ENCODE measurements around the gene CFC1B. TPM values are rescaled to one million over a fixed set of nuclear protein-coding genes. Genes with fewer than 3 reads are reported as not detected.
"Not testable (repeated sequence)": the region's sequence is repeated elsewhere in the genome, so short reads cannot be mapped to it uniquely, and the experiment has no call there.

Gene CFC1B
- total RNA-seq, 1 donor, result not detected

- not testable (repeated sequence) for H3K9me3 ChIP-seq (ENCODE audit: low read depth, low read length); H4K20me1 ChIP-seq (ENCODE audit: insufficient read depth, low read length); DNase-seq (ENCODE audit: insufficient read length, low spot score, missing footprints); H2AFZ ChIP-seq (ENCODE audit: low read length); H3K36me3 ChIP-seq (ENCODE audit: insufficient read depth, low read length); H3K79me2 ChIP-seq (ENCODE audit: insufficient read depth, low read length); H3K27me3 ChIP-seq (ENCODE audit: insufficient read depth, low read length); H3K27ac ChIP-seq (ENCODE audit: low read depth, low read length); H3K4me3 ChIP-seq (ENCODE audit: insufficient read depth, low read length); H3K4me1 ChIP-seq (ENCODE audit: insufficient read depth, low read length); H3K4me2 ChIP-seq (ENCODE audit: insufficient read depth, low read length)
These were observed 8.5 kb downstream of the CFC1B start for GRCh38 chr2:130529545-130529944.

DNA sequence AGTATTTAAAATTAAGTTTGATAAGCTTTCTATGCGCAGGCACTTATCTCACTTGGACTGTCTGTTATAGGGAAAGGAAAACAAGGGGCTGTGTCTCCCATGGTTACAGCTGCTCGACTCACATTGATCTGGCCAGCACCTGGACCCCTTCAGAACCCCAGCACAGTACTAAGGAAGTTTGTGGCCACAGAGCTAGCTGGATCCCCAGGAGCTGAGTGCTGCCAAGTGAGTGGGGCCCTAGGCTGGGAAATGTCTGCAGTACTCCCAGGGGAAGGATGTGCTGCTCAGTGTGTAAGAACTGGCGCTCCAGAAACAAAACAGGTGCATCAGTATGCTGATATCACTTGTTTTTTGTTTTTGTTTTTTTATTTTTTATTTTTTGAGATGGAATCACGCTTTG is 9.2 kb downstream of the CFC1B start:
- not testable (repeated sequence) for H4K20me1 ChIP-seq (ENCODE audit: insufficient read depth, low read length); H3K27me3 ChIP-seq (ENCODE audit: insufficient read depth, low read length); H3K4me3 ChIP-seq (ENCODE audit: insufficient read depth, low read length); H3K9me3 ChIP-seq (ENCODE audit: low read depth, low read length); H3K4me2 ChIP-seq (ENCODE audit: insufficient read depth, low read length); H2AFZ ChIP-seq (ENCODE audit: low read length); H3K36me3 ChIP-seq (ENCODE audit: insufficient read depth, low read length); DNase-seq (ENCODE audit: insufficient read length, low spot score, missing footprints); H3K4me1 ChIP-seq (ENCODE audit: insufficient read depth, low read length); H3K79me2 ChIP-seq (ENCODE audit: insufficient read depth, low read length); H3K27ac ChIP-seq (ENCODE audit: low read depth, low read length)

DNA sequence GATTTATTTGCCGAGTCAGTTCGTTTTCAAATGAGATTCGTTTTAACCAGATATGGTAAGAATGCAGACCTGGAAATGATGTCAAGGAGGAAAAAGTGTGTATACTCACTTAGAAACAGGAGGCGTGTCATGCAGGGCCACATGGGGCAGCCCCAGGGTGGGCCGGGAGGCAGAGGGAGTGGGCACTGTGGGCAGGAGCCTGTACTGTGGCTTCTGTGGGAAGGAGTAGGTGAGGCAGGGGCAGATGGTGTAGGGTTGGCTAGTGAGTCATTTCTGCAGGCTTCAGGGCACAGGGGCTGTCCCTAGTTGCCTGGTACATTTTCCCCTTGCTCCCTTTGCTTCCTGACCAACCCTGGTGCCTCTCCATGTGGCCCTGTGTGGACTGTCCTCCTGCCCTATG is 10.2 kb downstream of the CFC1B start:
- DNase-seq (ENCODE audit: insufficient read length, low spot score, missing footprints); H3K36me3 ChIP-seq (ENCODE audit: insufficient read depth, low read length); H3K4me2 ChIP-seq (ENCODE audit: insufficient read depth, low read length); H3K79me2 ChIP-seq (ENCODE audit: insufficient read depth, low read length); H3K9me3 ChIP-seq (ENCODE audit: low read depth, low read length); H3K4me3 ChIP-seq (ENCODE audit: insufficient read depth, low read length); H3K27ac ChIP-seq (ENCODE audit: low read depth, low read length); H2AFZ ChIP-seq (ENCODE audit: low read length); H4K20me1 ChIP-seq (ENCODE audit: insufficient read depth, low read length); H3K27me3 ChIP-seq (ENCODE audit: insufficient read depth, low read length); H3K4me1 ChIP-seq (ENCODE audit: insufficient read depth, low read length): not testable (repeated sequence)

DNA sequence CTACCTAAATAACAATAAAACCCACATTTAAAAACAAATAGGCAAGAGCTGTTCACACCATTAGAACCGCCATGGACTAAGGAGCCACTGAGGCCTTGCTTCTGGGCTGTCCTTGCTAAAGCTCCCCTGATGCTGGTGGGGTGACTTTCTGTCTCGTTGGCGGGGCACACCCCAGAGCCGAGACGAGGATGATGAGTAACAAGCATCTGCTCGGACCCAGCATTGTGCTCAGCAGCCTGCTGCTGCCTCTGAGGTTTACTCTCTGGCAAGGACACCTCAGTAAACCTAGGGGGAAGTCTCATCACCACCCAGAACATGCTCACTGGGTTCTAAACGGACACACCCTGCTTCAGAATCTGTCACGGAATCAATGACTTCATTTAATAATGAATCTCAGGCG is 10.7 kb downstream of the CFC1B start:
- H3K4me1 ChIP-seq (ENCODE audit: insufficient read depth, low read length); H3K27ac ChIP-seq (ENCODE audit: low read depth, low read length); H3K79me2 ChIP-seq (ENCODE audit: insufficient read depth, low read length); H4K20me1 ChIP-seq (ENCODE audit: insufficient read depth, low read length); H3K36me3 ChIP-seq (ENCODE audit: insufficient read depth, low read length); H3K4me2 ChIP-seq (ENCODE audit: insufficient read depth, low read length); H3K4me3 ChIP-seq (ENCODE audit: insufficient read depth, low read length); H3K27me3 ChIP-seq (ENCODE audit: insufficient read depth, low read length); H2AFZ ChIP-seq (ENCODE audit: low read length); DNase-seq (ENCODE audit: insufficient read length, low spot score, missing footprints); H3K9me3 ChIP-seq (ENCODE audit: low read depth, low read length): not testable (repeated sequence)

- not testable (repeated sequence) for H3K4me1 ChIP-seq (ENCODE audit: insufficient read depth, low read length); H3K4me2 ChIP-seq (ENCODE audit: insufficient read depth, low read length); H2AFZ ChIP-seq (ENCODE audit: low read length); H3K79me2 ChIP-seq (ENCODE audit: insufficient read depth, low read length); DNase-seq (ENCODE audit: insufficient read length, low spot score, missing footprints); H3K36me3 ChIP-seq (ENCODE audit: insufficient read depth, low read length); H3K27ac ChIP-seq (ENCODE audit: low read depth, low read length); H3K27me3 ChIP-seq (ENCODE audit: insufficient read depth, low read length); H3K4me3 ChIP-seq (ENCODE audit: insufficient read depth, low read length); H4K20me1 ChIP-seq (ENCODE audit: insufficient read depth, low read length); H3K9me3 ChIP-seq (ENCODE audit: low read depth, low read length)
These were observed 15.6 kb downstream of the CFC1B start for GRCh38 chr2:130536654-130537053.

GRCh38 chr2:130538271-130538670 is 17.2 kb downstream of the CFC1B start:
- H3K4me2 ChIP-seq (ENCODE audit: insufficient read depth, low read length); H3K27ac ChIP-seq (ENCODE audit: low read depth, low read length); H3K36me3 ChIP-seq (ENCODE audit: insufficient read depth, low read length); H3K4me1 ChIP-seq (ENCODE audit: insufficient read depth, low read length); H4K20me1 ChIP-seq (ENCODE audit: insufficient read depth, low read length); H3K27me3 ChIP-seq (ENCODE audit: insufficient read depth, low read length); H2AFZ ChIP-seq (ENCODE audit: low read length); DNase-seq (ENCODE audit: insufficient read length, low spot score, missing footprints); H3K9me3 ChIP-seq (ENCODE audit: low read depth, low read length); H3K4me3 ChIP-seq (ENCODE audit: insufficient read depth, low read length); H3K79me2 ChIP-seq (ENCODE audit: insufficient read depth, low read length): not testable (repeated sequence)

GRCh38 chr2:130542789-130543188 is 21.8 kb downstream of the CFC1B start:
- H3K4me1 ChIP-seq (ENCODE audit: insufficient read depth, low read length); H4K20me1 ChIP-seq (ENCODE audit: insufficient read depth, low read length); H3K4me3 ChIP-seq (ENCODE audit: insufficient read depth, low read length); H3K27ac ChIP-seq (ENCODE audit: low read depth, low read length); H3K9me3 ChIP-seq (ENCODE audit: low read depth, low read length); H3K36me3 ChIP-seq (ENCODE audit: insufficient read depth, low read length); DNase-seq (ENCODE audit: insufficient read length, low spot score, missing footprints); H3K4me2 ChIP-seq (ENCODE audit: insufficient read depth, low read length); H3K79me2 ChIP-seq (ENCODE audit: insufficient read depth, low read length); H3K27me3 ChIP-seq (ENCODE audit: insufficient read depth, low read length); H2AFZ ChIP-seq (ENCODE audit: low read length): not testable (repeated sequence)

DNA sequence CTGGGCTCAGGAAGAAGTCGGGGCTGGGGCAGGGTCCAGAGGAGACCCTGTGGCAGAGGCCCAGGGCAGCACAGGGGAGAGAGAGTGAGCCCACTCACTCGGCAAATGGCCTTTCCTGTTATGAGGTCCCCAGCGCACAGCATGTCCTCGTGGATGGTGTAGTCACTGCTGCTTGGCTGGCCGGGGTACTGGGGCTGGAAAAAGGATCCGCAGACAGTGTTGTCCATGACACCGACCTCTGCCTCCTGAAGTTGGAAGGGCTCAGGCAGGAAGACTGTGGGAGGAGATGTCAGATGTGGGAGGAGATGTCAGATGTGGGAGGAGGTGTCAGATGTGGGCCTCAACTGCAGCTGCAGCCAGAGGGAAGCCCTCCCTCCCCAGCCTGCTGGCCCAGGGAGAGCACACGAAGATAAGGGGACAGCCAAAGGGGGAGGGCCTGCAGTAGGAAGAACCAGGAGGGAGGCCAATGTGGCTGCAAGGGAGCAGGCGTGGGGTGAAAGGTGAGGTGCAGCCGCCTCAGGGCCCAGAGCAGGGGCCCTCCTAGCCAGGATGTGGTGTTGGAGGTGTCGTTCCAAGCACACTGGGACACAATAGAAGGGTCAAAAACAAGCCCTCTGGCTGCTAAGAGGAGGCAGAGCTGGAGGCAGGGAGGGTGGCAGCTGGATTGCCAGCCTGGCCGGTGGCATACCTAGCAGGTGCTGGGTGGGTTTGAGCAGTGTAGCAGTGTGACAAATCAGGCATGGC is 22.9 kb downstream of the CFC1B start:
- DNase-seq (ENCODE audit: insufficient read length, low spot score, missing footprints); H3K27me3 ChIP-seq (ENCODE audit: insufficient read depth, low read length); H2AFZ ChIP-seq (ENCODE audit: low read length); H4K20me1 ChIP-seq (ENCODE audit: insufficient read depth, low read length); H3K36me3 ChIP-seq (ENCODE audit: insufficient read depth, low read length); H3K79me2 ChIP-seq (ENCODE audit: insufficient read depth, low read length); H3K4me3 ChIP-seq (ENCODE audit: insufficient read depth, low read length); H3K27ac ChIP-seq (ENCODE audit: low read depth, low read length); H3K4me1 ChIP-seq (ENCODE audit: insufficient read depth, low read length); H3K4me2 ChIP-seq (ENCODE audit: insufficient read depth, low read length); H3K9me3 ChIP-seq (ENCODE audit: low read depth, low read length): not testable (repeated sequence)

GRCh38 chr2:130544978-130545377 is 24.0 kb downstream of the CFC1B start:
- not testable (repeated sequence) for H3K27ac ChIP-seq (ENCODE audit: low read depth, low read length); H2AFZ ChIP-seq (ENCODE audit: low read length); DNase-seq (ENCODE audit: insufficient read length, low spot score, missing footprints); H3K36me3 ChIP-seq (ENCODE audit: insufficient read depth, low read length); H3K27me3 ChIP-seq (ENCODE audit: insufficient read depth, low read length); H3K4me2 ChIP-seq (ENCODE audit: insufficient read depth, low read length); H3K9me3 ChIP-seq (ENCODE audit: low read depth, low read length); H3K4me1 ChIP-seq (ENCODE audit: insufficient read depth, low read length); H3K79me2 ChIP-seq (ENCODE audit: insufficient read depth, low read length); H3K4me3 ChIP-seq (ENCODE audit: insufficient read depth, low read length); H4K20me1 ChIP-seq (ENCODE audit: insufficient read depth, low read length)

Data from osteoblast (primary cell).